Ishikawa (cell line): Measurements from ENCODE around the gene TNS3.

Experiments
- EGR1 ChIP-seq: IDR thresholded peaks from 2 replicates; pipeline ENCODE4 v1.6.1; 2012
- EP300 ChIP-seq: IDR thresholded peaks from 2 replicates; pipeline ENCODE4 v1.6.1; 2012; ENCODE audit warnings: borderline replicate concordance
- RAD21 ChIP-seq: IDR thresholded peaks from 2 replicates; pipeline ENCODE4 v1.6.1; 2012; ENCODE audit warnings: low read depth
- TAF1 ChIP-seq: IDR thresholded peaks from 2 replicates; pipeline ENCODE4 v1.6.1; 2012; ENCODE audit warnings: low read depth, mild to moderate bottlenecking
- TCF12 ChIP-seq: IDR thresholded peaks from 2 replicates; pipeline ENCODE4 v1.6.1; 2012; ENCODE audit warnings: low read depth
- ZBTB7A ChIP-seq: IDR thresholded peaks from 2 replicates; pipeline ENCODE4 v1.6.1; 2012; ENCODE audit warnings: low read depth

DNA sequence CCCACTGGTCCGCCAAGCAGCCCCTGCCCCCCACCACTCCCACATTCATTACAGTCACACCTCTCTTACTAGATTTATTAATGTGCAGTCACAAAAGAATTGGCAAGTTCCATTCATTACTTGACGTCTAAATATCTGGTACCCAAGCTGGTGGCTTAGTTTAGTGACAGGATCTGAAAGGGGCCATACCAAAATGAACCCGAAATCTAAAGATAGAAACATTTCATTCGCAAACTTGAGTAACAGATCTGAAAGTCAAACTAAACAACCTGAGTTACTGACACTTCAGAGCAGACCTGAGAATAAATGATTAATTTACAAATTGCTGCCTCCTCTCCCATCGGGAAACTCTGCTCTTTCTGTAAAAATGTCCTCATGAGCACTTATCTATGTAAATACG, 53.4 kb downstream of the TNS3 start:
- TF ChIP-seq RAD21 = no peak
- TF ChIP-seq EP300 = no peak
- TF ChIP-seq EGR1 = no peak
- no peak for TF ChIP-seq ZBTB7A
- TF ChIP-seq TAF1 = no peak
- no peak for TF ChIP-seq TCF12
